Measurements from ENCODE around the gene IL34.

DNA sequence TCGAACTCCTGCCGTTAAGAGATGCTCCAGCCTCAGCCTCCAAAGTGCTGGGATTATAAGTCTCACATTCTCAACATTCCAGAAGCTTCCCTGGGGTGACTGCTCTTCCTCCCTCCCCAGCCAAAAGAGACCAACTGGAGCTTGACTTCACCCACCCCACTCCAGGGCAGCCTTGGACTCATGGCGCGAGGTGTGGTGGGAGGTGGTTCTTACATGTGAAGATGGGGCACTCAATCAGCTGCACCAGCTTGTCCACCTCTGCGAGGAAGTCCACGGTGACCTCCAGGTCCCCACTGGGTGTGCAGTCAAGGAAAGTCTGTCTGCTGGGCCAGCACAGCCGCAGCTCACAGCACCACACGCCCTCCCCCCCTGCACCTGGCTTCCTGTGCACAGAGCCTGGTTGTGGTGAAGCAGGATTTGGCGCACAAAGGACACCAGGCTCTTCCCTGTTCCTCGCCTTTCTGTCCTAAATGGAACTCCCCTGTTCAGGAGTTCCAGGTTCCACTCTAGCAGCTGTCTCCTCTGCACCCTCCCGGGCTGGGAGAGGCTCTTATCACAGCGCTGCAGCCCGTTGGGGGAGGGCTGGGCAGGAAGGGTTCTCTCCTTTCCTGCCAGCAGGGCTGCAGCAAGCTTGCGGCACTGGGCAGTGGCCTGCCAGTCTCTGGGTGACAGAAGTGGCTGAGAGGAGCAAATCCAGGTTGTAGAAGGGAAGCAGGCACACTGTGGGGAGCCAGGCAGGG lies 49.1 kb downstream of the IL34 start:
- no peak for TF ChIP-seq POLR2AphosphoS5 (IDR thresholded peaks at IDR 0.05; ENCODE audit: borderline replicate concordance, low read depth, low read length)
- no peak for TF ChIP-seq EZH2 (IDR thresholded peaks at IDR 0.05)
